ENCODE results near the gene AGRN. TPM values are rescaled to one million over a fixed set of nuclear protein-coding genes. Genes with fewer than 3 reads are reported as not detected.

Gene AGRN
- total RNA-seq, 1 experiment from 2014 or later, result 175 TPM

GRCh38 chr1:1053022-1053421, 33.1 kb downstream of the AGRN start:
- no peak overlapping the region for H3K18ac ChIP-seq (ENCODE audit: insufficient read length, low read depth, low read length)
- no peak overlapping the region for H3K9ac ChIP-seq (ENCODE audit: extremely low read depth, insufficient read length, low read length)
- H2BK120ac ChIP-seq (ENCODE audit: low read depth, low read length, poor library complexity, severe bottlenecking), result no peak overlapping the region
- H3K9me3 ChIP-seq (ENCODE audit: control insufficient read depth, low read depth, low read length), result no peaks in the 10 kb centered on the region
- H3K23me2 ChIP-seq (ENCODE audit: insufficient read length, low read depth, low read length, poor library complexity, severe bottlenecking), result no peaks in the 10 kb centered on the region
- H4K91ac ChIP-seq (ENCODE audit: insufficient read length, low read depth, low read length), result no peak overlapping the region
- DNase-seq, result no peak
- H3K4me1 ChIP-seq (ENCODE audit: insufficient read depth, low read length), result no peaks in the 10 kb centered on the region
- no peak overlapping the region for H3K27ac ChIP-seq (ENCODE audit: insufficient read length, low read depth, low read length)
- H2BK12ac ChIP-seq (ENCODE audit: insufficient read length, low read depth, low read length), result no peak overlapping the region
- peaks cover 1% of the 10 kb centered on the region; the same call in 1 of the 2 replicates for H3K27me3 ChIP-seq (ENCODE audit: insufficient read depth, low read length)
- no peak for TF ChIP-seq CTCF (conservative IDR thresholded peaks at IDR 0.05)
- no peak overlapping the region for H3K14ac ChIP-seq (ENCODE audit: insufficient read depth, low read length)
- H2BK15ac ChIP-seq (ENCODE audit: low read depth, low read length), result no peak overlapping the region
- no peak overlapping the region for H3K4ac ChIP-seq (ENCODE audit: low read depth, low read length)
- no peak overlapping the region for H2BK5ac ChIP-seq (ENCODE audit: insufficient read length, low read length)
- H2AFZ ChIP-seq (ENCODE audit: low read length), result no peak overlapping the region
- H3K4me1 Mint-ChIP-seq, result peaks cover 0 to under 1% of the 10 kb centered on the region in 2 experiments; a peak in 1 of 4 replicates
- no peak overlapping the region for H3K27ac Mint-ChIP-seq
- no peak overlapping the region for H4K5ac ChIP-seq (ENCODE audit: insufficient read length, low read depth, low read length)
- no peak overlapping the region for H3T11ph ChIP-seq (ENCODE audit: low read length)
- no peaks in the 10 kb centered on the region for H3K79me1 ChIP-seq (ENCODE audit: insufficient read depth, low read depth, low read length, poor library complexity, severe bottlenecking)
- no peak overlapping the region for H3K4me2 ChIP-seq (ENCODE audit: insufficient read depth, insufficient read length, low read length)
- peaks cover 10 to 38% (median 34%) of the 10 kb centered on the region in 3 experiments for H3K36me3 Mint-ChIP-seq (ENCODE audit: insufficient read depth in 1 of 3, low read depth in 3 of 3)
- H4K20me1 ChIP-seq (ENCODE audit: control insufficient read depth, insufficient read depth, insufficient read length), result no peaks in the 10 kb centered on the region
- H3K56ac ChIP-seq (ENCODE audit: insufficient read length, low read depth, low read length), result no peak overlapping the region
- no peak overlapping the region for H3K4me3 Mint-ChIP-seq
- H2AK5ac ChIP-seq (ENCODE audit: insufficient read length, low read length), result no peak overlapping the region
- H3K79me2 ChIP-seq (ENCODE audit: insufficient read depth, low read length), result no peaks in the 10 kb centered on the region; the same call in 1 of the 2 replicates
- no peaks in the 10 kb centered on the region for H3K9me3 Mint-ChIP-seq
- H3K27me3 Mint-ChIP-seq (ENCODE audit: low read depth), result peaks cover 20% of the 10 kb centered on the region
- WGBS (ENCODE audit: extremely low coverage, insufficient read length, low lambda C conversion rate), result no CpG with 5 or more reads among the region's 15 CpGs
- H2BK20ac ChIP-seq (ENCODE audit: low read depth, low read length, poor library complexity, severe bottlenecking), result no peak overlapping the region
- no peak overlapping the region for H3K23ac ChIP-seq (ENCODE audit: insufficient read length, low read depth, low read length)
- no peak overlapping the region for H4K8ac ChIP-seq (replicated peaks; ENCODE audit: insufficient read length, low read depth, low read length)

Data from H9 (cell line).